SH-SY5Y (cell line): ENCODE data around the gene DCANP1.

Experiments used
- GATA2 ChIP-seq: IDR thresholded peaks from 2 replicates; pipeline ENCODE4 v1.6.1; 2011; ENCODE audit warnings: mild to moderate bottlenecking, low read depth, low read length
- GATA3 ChIP-seq: IDR thresholded peaks from 2 replicates; pipeline ENCODE4 v1.6.1; 2011; ENCODE audit warnings: low read depth, mild to moderate bottlenecking, low read length, moderate library complexity

DNA sequence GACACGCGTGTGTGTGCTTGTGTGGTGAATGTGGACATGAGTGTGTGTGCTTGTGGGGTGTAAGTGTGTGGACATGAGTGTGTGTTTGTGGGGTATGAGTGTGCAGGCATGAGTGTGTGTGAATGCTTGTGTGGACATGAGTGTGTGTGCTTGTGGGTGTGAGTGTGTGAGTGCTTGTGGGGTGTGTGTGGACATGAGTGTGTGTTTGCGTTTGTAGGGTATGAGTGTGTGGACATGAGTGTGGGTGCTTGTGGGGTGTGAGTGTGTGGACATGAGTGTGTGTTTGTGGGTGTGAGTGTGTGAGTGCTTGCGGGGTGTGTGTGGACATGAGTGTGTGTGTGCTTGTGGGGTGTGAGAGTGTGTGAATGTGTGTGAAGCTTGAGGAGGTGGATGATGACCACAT lies 34.8 kb upstream of the DCANP1 start:
- TF ChIP-seq GATA3, result no peak
- no peak for TF ChIP-seq GATA2
